A549 (cell line): ENCODE measurements around the gene SIRPA. TPM values are rescaled to one million over a fixed set of nuclear protein-coding genes. Genes with fewer than 3 reads are reported as not detected.
"Not testable (repeated sequence)": the region's sequence is repeated elsewhere in the genome, so short reads cannot be mapped to it uniquely, and the experiment has no call there.

Source experiments
- ATAC-seq, 2 experiments: fragments of 200-7000 bp in 1 of 2; fragments of >200 bp in 1 of 2; cut with Nextera tagmentation in 1 of 2; cut with Tn5 transposase in 1 of 2; 3 replicates each; pipeline versions ENCODE4 v1.8.0 to v1.9.1; 2018 to 2020; ENCODE audit warnings: mild to moderate bottlenecking in 1 of 2, moderate library complexity in 1 of 2
- CTCF ChIA-PET: fragments of 300-600 bp; sonication (Branson Sonifier 250); formaldehyde crosslinking; extraction: SDS; loops from one replicate; lab custom pipeline; 2021; ENCODE audit warnings: antibody characterized with exemption, inconsistent platforms; lab: Yijun Ruan, JAX
- POLR2A ChIA-PET: fragments of 350-600 bp; formaldehyde crosslinking; extraction: SDS; loops from one replicate; lab custom pipeline; 2021; ENCODE audit warnings: antibody characterized with exemption, inconsistent platforms; lab: Yijun Ruan, JAX
- DNase-seq, 2 experiments: peaks; one replicate each; pipeline versions ENCODE4 v3.0.0 to v3.0.0-alpha.2; 2011 to 2016; ENCODE audit warnings: low read depth in 1 of 2, low spot score in 1 of 2
- FAIRE-seq: peaks from 2 replicates; lab custom pipeline; 2011; peaks lifted over from hg19 to GRCh38; lab: Jason Lieb, UNC
- H3K27ac ChIP-seq, 2 experiments: fragments of >200 bp; sonication (Bioruptor Twin); formaldehyde crosslinking; 3 replicates each; pipeline ENCODE4 v1.5.1; 2016 to 2017
- H3K4me1 ChIP-seq: fragments of >200 bp; sonication (Bioruptor Twin); formaldehyde crosslinking; 3 replicates; pipeline ENCODE4 v1.6.1; 2016
- H3K4me2 ChIP-seq: fragments of >200 bp; sonication (Bioruptor Twin); formaldehyde crosslinking; 3 replicates; pipeline ENCODE4 v1.6.1; 2016
- H3K4me3 ChIP-seq: fragments of >200 bp; sonication (Bioruptor Twin); formaldehyde crosslinking; 3 replicates; pipeline ENCODE4 v1.5.1; 2016
- H3K9me3 ChIP-seq: fragments of >200 bp; sonication (Bioruptor Twin); formaldehyde crosslinking; 3 replicates; pipeline ENCODE4 v1.6.1; 2016
- CBX2 ChIP-seq: fragments of 200-600 bp; sonication (generic); IDR thresholded peaks from 2 replicates; pipeline ENCODE4 v1.6.1; 2016; ENCODE audit warnings: low read depth, mild to moderate bottlenecking, borderline replicate concordance
- CBX8 ChIP-seq: fragments of 200-600 bp; sonication (generic); IDR thresholded peaks from 2 replicates; pipeline ENCODE4 v1.6.1; 2016
- EHMT2 ChIP-seq: fragments of 200-600 bp; sonication (generic); IDR thresholded peaks from 2 replicates; pipeline ENCODE4 v1.6.1; 2016; ENCODE audit warnings: antibody characterized with exemption, low read depth, mild to moderate bottlenecking, moderate library complexity
- ELK1 ChIP-seq: fragments of 150-350 bp; IDR thresholded peaks from 2 replicates; pipeline ENCODE4 v1.6.1; 2014; ENCODE audit warnings: low read depth, mild to moderate bottlenecking, low read length
- EP300 ChIP-seq, 2 experiments: fragments of >200 bp; sonication (Bioruptor Twin); formaldehyde crosslinking; IDR thresholded peaks; 2 replicates in 1 of 2; 3 replicates in 1 of 2; pipeline ENCODE4 v1.6.1; 2016 to 2017
- ESRRA ChIP-seq: fragments of 150-350 bp; IDR thresholded peaks from 2 replicates; pipeline ENCODE4 v1.6.1; 2014; ENCODE audit warnings: mild to moderate bottlenecking, low read length, borderline replicate concordance
- FOSB ChIP-seq: fragments of 250-450 bp; sonication (Bioruptor Pico); IDR thresholded peaks from 2 replicates; pipeline ENCODE4 v1.5.0; 2020; ENCODE audit warnings: mild to moderate bottlenecking, moderate library complexity
- GATA3 ChIP-seq: IDR thresholded peaks from 2 replicates; pipeline ENCODE4 v1.6.1; 2012; ENCODE audit warnings: borderline replicate concordance
- HOXA7 ChIP-seq: fragments of 250-450 bp; sonication (Bioruptor Pico); IDR thresholded peaks from 2 replicates; pipeline ENCODE4 v1.5.0; 2020; ENCODE audit warnings: mild to moderate bottlenecking, moderate library complexity
- KDM5A ChIP-seq: fragments of 200-600 bp; sonication (generic); IDR thresholded peaks from 2 replicates; pipeline ENCODE4 v1.6.1; 2016; ENCODE audit warnings: antibody characterized with exemption, mild to moderate bottlenecking
- MAFK ChIP-seq: fragments of 450-650 bp; IDR thresholded peaks from 2 replicates; pipeline ENCODE4 v1.6.1; 2014; ENCODE audit not compliant: partially characterized antibody
- MYC ChIP-seq: IDR thresholded peaks from 2 replicates; pipeline ENCODE4 v1.6.1; 2012; ENCODE audit warnings: mild to moderate bottlenecking, inconsistent platforms, low read length, improper control_type of control experiment, borderline replicate concordance
- PHF8 ChIP-seq: fragments of 200-600 bp; sonication (generic); IDR thresholded peaks from 2 replicates; pipeline ENCODE4 v1.6.1; 2016; ENCODE audit warnings: low read depth, mild to moderate bottlenecking, antibody characterized with exemption, moderate library complexity, borderline replicate concordance
- POLR2A ChIP-seq: IDR thresholded peaks from 2 replicates; pipeline ENCODE4 v1.6.1; 2012; ENCODE audit warnings: mild to moderate bottlenecking, low read length
- REST ChIP-seq: fragments of 200-600 bp; sonication (generic); IDR thresholded peaks from 2 replicates; pipeline ENCODE4 v1.6.1; 2016; ENCODE audit warnings: antibody characterized with exemption, mild to moderate bottlenecking, moderate library complexity
- RNF2 ChIP-seq: fragments of 200-600 bp; sonication (generic); IDR thresholded peaks from 2 replicates; pipeline ENCODE4 v1.6.1; 2016; ENCODE audit warnings: low read depth, mild to moderate bottlenecking, antibody characterized with exemption, moderate library complexity, borderline replicate concordance
- TFCP2L1 ChIP-seq: fragments of 250-450 bp; sonication (Bioruptor Pico); IDR thresholded peaks from 2 replicates; pipeline ENCODE4 v1.5.0; 2021; ENCODE audit warnings: mild to moderate bottlenecking
- TP53 ChIP-seq: fragments of 250-450 bp; sonication (Bioruptor Pico); IDR thresholded peaks from 2 replicates; pipeline ENCODE4 v1.5.0; 2021; ENCODE audit warnings: mild to moderate bottlenecking, moderate library complexity
- ZC3H11A ChIP-seq: fragments of 450-650 bp; IDR thresholded peaks from 2 replicates; pipeline ENCODE4 v1.6.1; 2014; ENCODE audit warnings: antibody characterized with exemption, mild to moderate bottlenecking
- ZFP36 ChIP-seq: fragments of 450-650 bp; IDR thresholded peaks from 2 replicates; pipeline ENCODE4 v1.6.1; 2014; ENCODE audit warnings: borderline replicate concordance; ENCODE audit not compliant: partially characterized antibody
- ZNF302 ChIP-seq: fragments of 250-450 bp; sonication (Bioruptor Pico); IDR thresholded peaks from 2 replicates; pipeline ENCODE4 v1.9.0; 2021; ENCODE audit warnings: inconsistent platforms, mild to moderate bottlenecking, moderate library complexity
- ZSCAN20 ChIP-seq: fragments of 250-450 bp; sonication (Bioruptor Pico); IDR thresholded peaks from 2 replicates; pipeline ENCODE4 v1.8.0; 2022; ENCODE audit warnings: mild to moderate bottlenecking, moderate library complexity
- WGBS: methylation state at CpG from one replicate; pipeline ENCODE4 v1.1.6; 2017; ENCODE audit errors: missing lambda C conversion rate; 5-methylcytosine and 5-hydroxymethylcytosine counted together
- polyA plus RNA-seq, 4 experiments: library from polyadenylated mRNA; depleted of rRNA in 3 of 4; stranded (reverse); fragments of >200 nt; fragmentation: RNase III in 1 of 4; extraction: RNeasy Plus Mini Kit Qiagen cat#74134 plus additional on column Dnase treatment in 1 of 4; gene quantifications; 2 replicates in 3 of 4; 3 replicates in 1 of 4; pipeline ENCODE4 v1.2.3, GENCODE V29; 2011 to 2017
- TF ChIP-seq, protein P1 (sequence below): fragments of 450-650 bp; IDR thresholded peaks from 2 replicates; pipeline ENCODE4 v1.6.1; 2014; ENCODE audit warnings: antibody characterized with exemption
- TF ChIP-seq, protein P2 (sequence below): IDR thresholded peaks from 2 replicates; pipeline ENCODE4 v1.6.1; 2012

The SIRPA gene
- polyA plus RNA-seq, 2 of the 4 experiments (the other 2 are of a cell fraction), result 12.8 to 21.6 TPM

DNA sequence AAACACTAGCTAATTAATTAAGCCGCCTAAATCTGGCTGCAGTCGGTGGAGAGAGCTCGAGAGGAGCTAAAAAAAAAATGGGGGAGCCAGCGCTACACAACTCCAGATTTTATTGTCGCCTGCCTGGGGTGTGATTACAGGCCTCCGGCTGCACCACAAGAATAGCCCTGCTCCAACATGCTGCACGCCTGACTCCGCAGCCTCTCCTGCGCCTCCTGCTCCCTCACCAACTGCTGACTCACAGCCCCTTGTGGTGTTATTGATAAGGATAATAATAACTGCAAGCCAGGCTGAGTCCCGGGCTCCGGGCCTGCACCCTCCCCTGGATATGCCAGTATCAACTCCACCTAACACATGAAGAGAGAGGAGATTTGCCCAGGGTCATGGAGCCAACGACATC lies 16.8 kb downstream of the SIRPA start:
- no peaks in the 10 kb centered on the region for H3K9me3 ChIP-seq
- H3K4me2 ChIP-seq, result no peak overlapping the region
- peaks cover 12% of the 10 kb centered on the region; the same call in 2 of the 3 replicates for H3K4me1 ChIP-seq
- FAIRE-seq, result no peak
- TF ChIP-seq MYC, result no peak
- TF ChIP-seq ZNF302 (CRISPR knock-in tag), result no peak
- no peak for TF ChIP-seq ZC3H11A
- TF ChIP-seq PHF8, result no peak
- TF ChIP-seq, protein P1, sequence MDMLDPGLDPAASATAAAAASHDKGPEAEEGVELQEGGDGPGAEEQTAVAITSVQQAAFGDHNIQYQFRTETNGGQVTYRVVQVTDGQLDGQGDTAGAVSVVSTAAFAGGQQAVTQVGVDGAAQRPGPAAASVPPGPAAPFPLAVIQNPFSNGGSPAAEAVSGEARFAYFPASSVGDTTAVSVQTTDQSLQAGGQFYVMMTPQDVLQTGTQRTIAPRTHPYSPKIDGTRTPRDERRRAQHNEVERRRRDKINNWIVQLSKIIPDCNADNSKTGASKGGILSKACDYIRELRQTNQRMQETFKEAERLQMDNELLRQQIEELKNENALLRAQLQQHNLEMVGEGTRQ, result no peak
- TF ChIP-seq EP300 (IDR thresholded peaks at IDR 0.05), result no peak
- TF ChIP-seq, protein P2, sequence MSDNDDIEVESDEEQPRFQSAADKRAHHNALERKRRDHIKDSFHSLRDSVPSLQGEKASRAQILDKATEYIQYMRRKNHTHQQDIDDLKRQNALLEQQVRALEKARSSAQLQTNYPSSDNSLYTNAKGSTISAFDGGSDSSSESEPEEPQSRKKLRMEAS, result no peak
- no peak for TF ChIP-seq TP53
- TF ChIP-seq POLR2A, result no peak
- no peak for TF ChIP-seq HOXA7 (CRISPR knock-in tag)
- TF ChIP-seq CBX8, result no peak
- TF ChIP-seq RNF2, result no peak
- TF ChIP-seq ELK1, result no peak
- TF ChIP-seq, all 56 proteins: peak for 0
- no peak overlapping the region for H3K4me3 ChIP-seq
- WGBS, result 91% methylated on average over 12 of the region's 12 CpGs
- CTCF ChIA-PET, result interaction anchor here (0.6 to 2.4 kb wide), 8 partner anchors 10 to 1167 kb away, joined by 3 to 7 read pairs (median 4); no protein-coding TSS in a partner anchor
- DNase-seq, result no peak
- POLR2A ChIA-PET, result no interaction called here
- no peak for ATAC-seq
- H3K27ac ChIP-seq, result no peak overlapping the region

- no peak overlapping the region for H3K4me3 ChIP-seq
- DNase-seq (no peak), FAIRE-seq (no peak), ATAC-seq (no peak)
- ChIA-PET POLR2A (no interaction called here), CTCF (interaction anchor here (1.2 to 2.4 kb wide), 8 partner anchors 8 to 262 kb away, joined by 3 to 7 read pairs (median 4); no protein-coding TSS in a partner anchor)
- H3K4me2 ChIP-seq, result no peak overlapping the region
- peaks cover 12% of the 10 kb centered on the region; the same call in 2 of the 3 replicates for H3K4me1 ChIP-seq
- 89% methylated on average over 8 of the region's 8 CpGs for WGBS
- H3K9me3 ChIP-seq, result no peaks in the 10 kb centered on the region
- no peak for TF ChIP-seq REST
- no peak for TF ChIP-seq ZSCAN20 (CRISPR knock-in tag)
- no peak for TF ChIP-seq CBX2
- no peak for TF ChIP-seq ZFP36
- TF ChIP-seq ESRRA, result no peak
- no peak for TF ChIP-seq TFCP2L1 (CRISPR knock-in tag)
- TF ChIP-seq KDM5A, result no peak
- no peak for TF ChIP-seq EHMT2
- no peak for TF ChIP-seq FOSB (CRISPR knock-in tag)
- TF ChIP-seq MAFK, result no peak
- no peak for TF ChIP-seq GATA3
- H3K27ac ChIP-seq, result no peak overlapping the region
Measured at GRCh38 chr20:1912646-1913045, 17.4 kb downstream of the SIRPA start.

DNA sequence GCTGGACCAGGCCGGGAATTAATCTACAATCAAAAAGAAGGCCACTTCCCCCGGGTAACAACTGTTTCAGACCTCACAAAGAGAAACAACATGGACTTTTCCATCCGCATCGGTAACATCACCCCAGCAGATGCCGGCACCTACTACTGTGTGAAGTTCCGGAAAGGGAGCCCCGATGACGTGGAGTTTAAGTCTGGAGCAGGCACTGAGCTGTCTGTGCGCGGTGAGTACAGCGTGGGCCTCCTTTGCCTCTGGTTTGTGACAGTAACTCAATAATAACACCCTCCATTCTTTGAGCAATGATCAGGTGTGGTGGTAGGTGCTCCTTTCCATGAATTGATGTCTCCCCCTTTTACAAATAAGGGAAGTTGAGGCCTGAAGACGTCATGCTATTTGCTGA lies 20.0 kb downstream of the SIRPA start:
- DNase-seq, FAIRE-seq, H3K9me3 ChIP-seq, ATAC-seq, H3K4me2 ChIP-seq, POLR2A ChIA-PET, H3K4me3 ChIP-seq: not testable (repeated sequence)
- H3K27ac ChIP-seq, result peak overlapping the region in 1 of 2 experiments; percentile 24; a peak in 1 of 6 replicates
- CTCF ChIA-PET, result interaction anchor here (0.8 to 2.4 kb wide), 4 partner anchors 11 to 257 kb away, joined by 3 to 6 read pairs (median 3); no protein-coding TSS in a partner anchor
- H3K4me1 ChIP-seq, result peaks cover 26% of the 10 kb centered on the region
- 90% methylated on average over 12 of the region's 12 CpGs for WGBS
